ENCODE measurements around the gene LARGE1.

DNA sequence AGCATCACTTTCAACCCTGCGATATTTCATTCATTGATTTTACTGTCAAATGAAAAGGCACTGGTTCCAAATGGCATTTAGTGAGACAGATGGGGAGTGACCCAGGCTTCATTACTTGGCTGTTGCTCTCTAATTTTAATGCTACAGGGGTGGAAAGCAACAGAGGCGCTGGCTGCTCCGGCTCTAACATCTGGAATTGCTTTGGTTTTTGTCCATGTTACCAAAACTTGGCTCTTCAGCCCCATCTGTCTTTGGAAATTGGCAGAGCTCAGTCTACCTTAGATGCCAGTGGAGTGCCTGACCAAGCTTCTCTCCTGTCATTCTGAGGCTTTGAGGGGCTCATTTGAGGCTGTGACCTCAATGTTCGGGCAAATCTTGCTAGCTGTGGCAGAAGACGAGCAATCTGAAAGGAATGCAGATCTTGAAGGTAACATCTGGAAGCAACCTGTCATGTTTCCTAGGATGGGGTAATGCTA, 452.6 kb downstream of the LARGE1 start:
- TF ChIP-seq, protein P1, sequence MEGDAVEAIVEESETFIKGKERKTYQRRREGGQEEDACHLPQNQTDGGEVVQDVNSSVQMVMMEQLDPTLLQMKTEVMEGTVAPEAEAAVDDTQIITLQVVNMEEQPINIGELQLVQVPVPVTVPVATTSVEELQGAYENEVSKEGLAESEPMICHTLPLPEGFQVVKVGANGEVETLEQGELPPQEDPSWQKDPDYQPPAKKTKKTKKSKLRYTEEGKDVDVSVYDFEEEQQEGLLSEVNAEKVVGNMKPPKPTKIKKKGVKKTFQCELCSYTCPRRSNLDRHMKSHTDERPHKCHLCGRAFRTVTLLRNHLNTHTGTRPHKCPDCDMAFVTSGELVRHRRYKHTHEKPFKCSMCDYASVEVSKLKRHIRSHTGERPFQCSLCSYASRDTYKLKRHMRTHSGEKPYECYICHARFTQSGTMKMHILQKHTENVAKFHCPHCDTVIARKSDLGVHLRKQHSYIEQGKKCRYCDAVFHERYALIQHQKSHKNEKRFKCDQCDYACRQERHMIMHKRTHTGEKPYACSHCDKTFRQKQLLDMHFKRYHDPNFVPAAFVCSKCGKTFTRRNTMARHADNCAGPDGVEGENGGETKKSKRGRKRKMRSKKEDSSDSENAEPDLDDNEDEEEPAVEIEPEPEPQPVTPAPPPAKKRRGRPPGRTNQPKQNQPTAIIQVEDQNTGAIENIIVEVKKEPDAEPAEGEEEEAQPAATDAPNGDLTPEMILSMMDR (IDR thresholded peaks at IDR 0.05 in 8 of 11, conservative IDR thresholded peaks at IDR 0.05 in 3 of 11): no peak
- TF ChIP-seq POLR2A (IDR thresholded peaks at IDR 0.05): no peak
